A549 treated with AZD2906 at 1 μM for 4 hours (cell line): ENCODE data around the gene TRHDE. TPM values are rescaled to one million over a fixed set of nuclear protein-coding genes. Genes with fewer than 3 reads are reported as not detected.

Experiments used
- total RNA-seq: library from RNA; stranded (reverse); fragments of 200-300 nt; extraction: Qiagen RNA extraction; gene quantifications from 5 replicates; pipeline ENCODE4 v1.2.3, GENCODE V29; 2022

TRHDE gene, protein sequence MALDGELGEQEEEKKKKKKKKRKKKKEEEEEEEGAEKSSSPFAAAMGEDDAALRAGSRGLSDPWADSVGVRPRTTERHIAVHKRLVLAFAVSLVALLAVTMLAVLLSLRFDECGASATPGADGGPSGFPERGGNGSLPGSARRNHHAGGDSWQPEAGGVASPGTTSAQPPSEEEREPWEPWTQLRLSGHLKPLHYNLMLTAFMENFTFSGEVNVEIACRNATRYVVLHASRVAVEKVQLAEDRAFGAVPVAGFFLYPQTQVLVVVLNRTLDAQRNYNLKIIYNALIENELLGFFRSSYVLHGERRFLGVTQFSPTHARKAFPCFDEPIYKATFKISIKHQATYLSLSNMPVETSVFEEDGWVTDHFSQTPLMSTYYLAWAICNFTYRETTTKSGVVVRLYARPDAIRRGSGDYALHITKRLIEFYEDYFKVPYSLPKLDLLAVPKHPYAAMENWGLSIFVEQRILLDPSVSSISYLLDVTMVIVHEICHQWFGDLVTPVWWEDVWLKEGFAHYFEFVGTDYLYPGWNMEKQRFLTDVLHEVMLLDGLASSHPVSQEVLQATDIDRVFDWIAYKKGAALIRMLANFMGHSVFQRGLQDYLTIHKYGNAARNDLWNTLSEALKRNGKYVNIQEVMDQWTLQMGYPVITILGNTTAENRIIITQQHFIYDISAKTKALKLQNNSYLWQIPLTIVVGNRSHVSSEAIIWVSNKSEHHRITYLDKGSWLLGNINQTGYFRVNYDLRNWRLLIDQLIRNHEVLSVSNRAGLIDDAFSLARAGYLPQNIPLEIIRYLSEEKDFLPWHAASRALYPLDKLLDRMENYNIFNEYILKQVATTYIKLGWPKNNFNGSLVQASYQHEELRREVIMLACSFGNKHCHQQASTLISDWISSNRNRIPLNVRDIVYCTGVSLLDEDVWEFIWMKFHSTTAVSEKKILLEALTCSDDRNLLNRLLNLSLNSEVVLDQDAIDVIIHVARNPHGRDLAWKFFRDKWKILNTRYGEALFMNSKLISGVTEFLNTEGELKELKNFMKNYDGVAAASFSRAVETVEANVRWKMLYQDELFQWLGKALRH
- total RNA-seq: 0.01 to 0.15 TPM (median 0.03 TPM) in 5 replicates

DNA sequence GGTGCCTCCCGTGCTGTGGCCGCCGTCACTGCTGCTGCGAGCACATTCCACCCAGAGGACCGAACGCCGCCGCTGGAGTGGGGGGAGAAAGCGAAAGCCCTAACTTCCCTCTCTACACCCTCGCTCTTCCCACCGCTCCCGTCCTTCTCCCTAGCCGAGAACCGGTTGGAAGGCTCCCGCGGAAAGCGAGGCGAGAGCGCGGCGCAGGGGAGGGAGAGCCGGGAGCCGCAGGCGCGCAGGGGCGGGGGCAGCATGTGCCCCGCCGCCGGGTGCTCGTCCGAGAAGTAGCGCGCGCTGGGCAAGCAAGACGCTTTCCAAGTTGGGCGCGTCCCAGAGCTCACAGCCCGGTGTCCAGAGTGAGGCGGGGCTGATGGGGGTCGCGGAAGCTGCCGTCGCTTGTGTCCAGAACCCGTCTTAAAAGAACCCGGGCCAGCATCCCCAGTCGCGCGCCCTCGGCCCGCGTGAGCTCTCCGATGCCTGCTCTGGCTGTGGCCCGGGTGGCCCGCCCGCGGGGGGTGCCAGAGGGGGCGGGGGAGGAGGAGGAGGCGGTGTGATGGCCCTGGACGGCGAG lies at the start of gene TRHDE:
TRHDE (plus strand) TSS at position 280 of the 571 bp plus-strand sequence; CDS start at position 554, 274 bp downstream.

